H9 (cell line): Measurements from ENCODE around the gene ORMDL1. TPM values are rescaled to one million over a fixed set of nuclear protein-coding genes. Genes with fewer than 3 reads are reported as not detected.

Experiments used
- DNase-seq: peaks from one replicate; pipeline ENCODE4 v3.0.0-alpha.2; 2017
- H2AFZ ChIP-seq: one replicate; pipeline ENCODE4 v1.6.1; 2013; ENCODE audit warnings: mild to moderate bottlenecking, low read length, control low read depth, moderate library complexity
- H2AK5ac ChIP-seq: 2 replicates; pipeline ENCODE4 v1.6.1; 2013; ENCODE audit warnings: low read length, control low read depth, mixed read lengths; ENCODE audit not compliant: insufficient read length
- H2BK120ac ChIP-seq: one replicate; pipeline ENCODE4 v1.6.1; 2013; ENCODE audit warnings: low read depth, mild to moderate bottlenecking, low read length, control low read depth, inconsistent platforms; ENCODE audit not compliant: poor library complexity, severe bottlenecking
- H2BK12ac ChIP-seq: 2 replicates; pipeline ENCODE4 v1.6.1; 2013; ENCODE audit warnings: low read length, control low read depth, mixed read lengths, low read depth; ENCODE audit not compliant: insufficient read length
- H2BK15ac ChIP-seq: 2 replicates; pipeline ENCODE4 v1.6.1; 2013; ENCODE audit warnings: low read depth, low read length, control low read depth
- H2BK20ac ChIP-seq: one replicate; pipeline ENCODE4 v1.6.1; 2013; ENCODE audit warnings: low read depth, mild to moderate bottlenecking, low read length, control low read depth, inconsistent platforms; ENCODE audit not compliant: poor library complexity, severe bottlenecking
- H2BK5ac ChIP-seq: 2 replicates; pipeline ENCODE4 v1.6.1; 2013; ENCODE audit warnings: low read length, control low read depth, mixed read lengths; ENCODE audit not compliant: insufficient read length
- H3K14ac ChIP-seq: 2 replicates; pipeline ENCODE4 v1.6.1; 2013; ENCODE audit warnings: low read length, control low read depth; ENCODE audit not compliant: insufficient read depth
- H3K18ac ChIP-seq: 2 replicates; pipeline ENCODE4 v1.6.1; 2013; ENCODE audit warnings: low read depth, mild to moderate bottlenecking, mixed read lengths, low read length, control low read depth; ENCODE audit not compliant: insufficient read length
- H3K23ac ChIP-seq: 2 replicates; pipeline ENCODE4 v1.6.1; 2013; ENCODE audit warnings: low read length, control low read depth, mixed read lengths, low read depth; ENCODE audit not compliant: insufficient read length
- H3K23me2 ChIP-seq: 2 replicates; pipeline ENCODE4 v1.6.1; 2013; ENCODE audit warnings: low read depth, mild to moderate bottlenecking, mixed read lengths, low read length, control low read depth; ENCODE audit not compliant: insufficient read length, poor library complexity, severe bottlenecking
- H3K27ac ChIP-seq: 2 replicates; pipeline ENCODE4 v1.5.1; 2013; ENCODE audit warnings: low read length, control low read depth, mixed read lengths, low read depth; ENCODE audit not compliant: insufficient read length
- H3K27me3 ChIP-seq: 2 replicates; pipeline ENCODE4 v1.6.1; 2013; ENCODE audit warnings: low read length, control low read depth, inconsistent platforms; ENCODE audit not compliant: insufficient read depth
- H3K4ac ChIP-seq: 2 replicates; pipeline ENCODE4 v1.6.1; 2013; ENCODE audit warnings: low read depth, mild to moderate bottlenecking, control low read depth, inconsistent platforms, low read length, moderate library complexity
- H3K4me1 ChIP-seq: 2 replicates; pipeline ENCODE4 v1.6.1; 2013; ENCODE audit warnings: low read length, control low read depth, inconsistent platforms; ENCODE audit not compliant: insufficient read depth
- H3K4me2 ChIP-seq: 2 replicates; pipeline ENCODE4 v1.6.1; 2013; ENCODE audit warnings: low read length, control low read depth, mixed read lengths; ENCODE audit not compliant: insufficient read length, insufficient read depth
- H3K56ac ChIP-seq: 2 replicates; pipeline ENCODE4 v1.6.1; 2013; ENCODE audit warnings: low read depth, mild to moderate bottlenecking, mixed read lengths, low read length, control low read depth; ENCODE audit not compliant: insufficient read length
- H3K79me1 ChIP-seq: 2 replicates; pipeline ENCODE4 v1.6.1; 2013; ENCODE audit warnings: low read depth, mild to moderate bottlenecking, moderate library complexity, low read length, control low read depth, inconsistent platforms; ENCODE audit not compliant: insufficient read depth, poor library complexity, severe bottlenecking
- H3K79me2 ChIP-seq: 2 replicates; pipeline ENCODE4 v1.6.1; 2013; ENCODE audit warnings: low read length, control low read depth, inconsistent platforms; ENCODE audit not compliant: insufficient read depth
- H3K9ac ChIP-seq: 2 replicates; pipeline ENCODE4 v1.6.1; 2013; ENCODE audit warnings: low read length, control low read depth, mixed read lengths; ENCODE audit not compliant: insufficient read length; ENCODE audit errors: extremely low read depth
- H3K9me3 ChIP-seq: one replicate; pipeline ENCODE4 v1.6.1; 2013; ENCODE audit warnings: low read depth, low read length, inconsistent platforms; ENCODE audit not compliant: control insufficient read depth
- H3T11ph ChIP-seq: one replicate; pipeline ENCODE4 v1.6.1; 2013; ENCODE audit warnings: mild to moderate bottlenecking, low read length, control low read depth, inconsistent platforms
- H4K20me1 ChIP-seq: one replicate; pipeline ENCODE4 v1.6.1; 2013; ENCODE audit not compliant: control insufficient read depth, insufficient read length, insufficient read depth
- H4K5ac ChIP-seq: 2 replicates; pipeline ENCODE4 v1.6.1; 2013; ENCODE audit warnings: low read depth, mild to moderate bottlenecking, mixed read lengths, low read length, control low read depth; ENCODE audit not compliant: insufficient read length
- H4K8ac ChIP-seq: replicated peaks from 2 replicates; pipeline ENCODE4 v1.6.1; 2013; ENCODE audit warnings: low read length, control low read depth, mixed read lengths, low read depth; ENCODE audit not compliant: insufficient read length
- H4K91ac ChIP-seq: 2 replicates; pipeline ENCODE4 v1.6.1; 2013; ENCODE audit warnings: low read depth, mild to moderate bottlenecking, moderate library complexity, mixed read lengths, low read length, control low read depth; ENCODE audit not compliant: insufficient read length
- H3K27ac Mint-ChIP-seq, 3 experiments: 2 replicates in 2 of 3; 3 replicates in 1 of 3; pipeline ENCODE4 v1.8.0; 2020 to 2021; ENCODE audit warnings: mixed read lengths in 3 of 3, mild to moderate bottlenecking in 1 of 3, moderate library complexity in 1 of 3
- H3K27me3 Mint-ChIP-seq: 2 replicates; pipeline ENCODE4 v1.8.0; 2021; ENCODE audit warnings: low read depth, mild to moderate bottlenecking, moderate library complexity, mixed read lengths
- H3K36me3 Mint-ChIP-seq, 3 experiments: 2 replicates in 2 of 3; 3 replicates in 1 of 3; pipeline ENCODE4 v1.8.0; 2020 to 2021; ENCODE audit warnings: low read depth in 3 of 3, mixed read lengths in 3 of 3; ENCODE audit not compliant: insufficient read depth in 1 of 3
- H3K4me1 Mint-ChIP-seq, 2 experiments: 2 replicates each; pipeline ENCODE4 v1.8.0; 2020; ENCODE audit warnings: mixed read lengths in 2 of 2
- H3K4me3 Mint-ChIP-seq, 2 experiments: 2 replicates in 1 of 2; 3 replicates in 1 of 2; pipeline ENCODE4 v1.8.0; 2020 to 2021; ENCODE audit warnings: mild to moderate bottlenecking in 2 of 2, mixed read lengths in 2 of 2, moderate library complexity in 1 of 2
- H3K9me3 Mint-ChIP-seq, 2 experiments: 2 replicates in 1 of 2; 3 replicates in 1 of 2; pipeline ENCODE4 v1.8.0; 2020; ENCODE audit warnings: mild to moderate bottlenecking in 2 of 2, mixed read lengths in 2 of 2, moderate library complexity in 1 of 2
- CTCF ChIP-seq: fragments of 200-600 bp; sonication (generic); conservative IDR thresholded peaks from 3 replicates; pipeline ENCODE4 v1.8.0; 2021; ENCODE audit warnings: antibody characterized with exemption, mild to moderate bottlenecking
- WGBS: extraction: QIAGEN DNeasy Blood & Tissue Kit; methylation state at CpG from one replicate; pipeline ENCODE4 v1.1.7; 2013; ENCODE audit warnings: missing lambda C conversion rate, low lambda C conversion rate, mixed read lengths; ENCODE audit not compliant: insufficient read length; ENCODE audit errors: extremely low coverage; 5-methylcytosine and 5-hydroxymethylcytosine counted together
- total RNA-seq: library from RNA; stranded (reverse); gene quantifications from 2 replicates; pipeline ENCODE4 v1.2.1, GENCODE V29; 2021

The ORMDL1 gene
- total RNA-seq, 1 experiment from 2014 or later: 59.7 TPM

GRCh38 chr2:189829102-189829833, 45.1 kb upstream of the ORMDL1 start:
- Histone ChIP-seq H2BK5ac (no peak overlapping the region), H3K27ac (no peak overlapping the region)

More at GRCh38 chr2:189829102-189829833, 45.1 kb upstream of the ORMDL1 start:
- no CpG with 5 or more reads among the region's 4 CpGs for WGBS
- Histone ChIP-seq H3K4ac (no peak overlapping the region), H3K23me2 (no peaks in the 10 kb centered on the region), H3K9ac (no peak overlapping the region), H3T11ph (no peak overlapping the region), H4K91ac (no peak overlapping the region), H3K14ac (no peak overlapping the region), H3K9me3 (no peaks in the 10 kb centered on the region), H3K18ac (no peak overlapping the region), H2BK12ac (no peak overlapping the region), H4K8ac (no peak overlapping the region), H4K5ac (no peak overlapping the region), H3K23ac (no peak overlapping the region), H2AFZ (no peak overlapping the region), H3K79me1 (no peaks in the 10 kb centered on the region), H2BK20ac (no peak overlapping the region), H3K4me1 (no peaks in the 10 kb centered on the region), H2BK15ac (no peak overlapping the region), H4K20me1 (no peaks in the 10 kb centered on the region), H3K4me2 (no peak overlapping the region), H3K27me3 (no peaks in the 10 kb centered on the region), H2AK5ac (no peak overlapping the region), H3K56ac (no peak overlapping the region), H3K79me2 (no peaks in the 10 kb centered on the region), H2BK120ac (no peak overlapping the region)
- H3K27me3 Mint-ChIP-seq: no peaks in the 10 kb centered on the region
- no peak overlapping the region for H3K4me3 Mint-ChIP-seq
- H3K4me1 Mint-ChIP-seq: peaks cover 6 to 11% of the 10 kb centered on the region in 2 experiments
- DNase-seq: no peak
- peak overlapping the region in 2 of 3 experiments; percentile 25; a peak in 2 of 7 replicates for H3K27ac Mint-ChIP-seq
- TF ChIP-seq CTCF: no peak
- H3K9me3 Mint-ChIP-seq: no peaks in the 10 kb centered on the region
- H3K36me3 Mint-ChIP-seq: peaks cover 0 to 14% (median 9%) of the 10 kb centered on the region in 3 experiments; a peak in 4 of 7 replicates
